Aorta (tissue), 5 donors: ENCODE data around the gene AGAP1. TPM values are rescaled to one million over a fixed set of nuclear protein-coding genes. Genes with fewer than 3 reads are reported as not detected.
"Not testable (repeated sequence)": the region's sequence is repeated elsewhere in the genome, so short reads cannot be mapped to it uniquely, and the experiment has no call there.

Source experiments
- ATAC-seq: fragments of 200-7000 bp; cut with Tn5 transposase; one replicate; pipeline ENCODE4 v1.9.1; 2022; ENCODE audit warnings: moderate library complexity; ENCODE audit not compliant: low FRiP score
- DNase-seq, 2 donors: peaks; one replicate each; pipeline ENCODE4 v3.0.0-alpha.2; 2020
- H3K27ac ChIP-seq, 2 donors: one replicate each; pipeline ENCODE4 v1.5.1; 2013; ENCODE audit warnings: low read length in 2 of 2, mild to moderate bottlenecking in 2 of 2, moderate library complexity in 2 of 2, control low read depth in 1 of 2, inconsistent platforms in 1 of 2, low read depth in 1 of 2
- H3K27me3 ChIP-seq, 2 donors: one replicate each; pipeline ENCODE4 v1.6.1; 2013; ENCODE audit warnings: control low read depth in 1 of 2, low read length in 1 of 2, mild to moderate bottlenecking in 1 of 2, moderate library complexity in 1 of 2; ENCODE audit not compliant: insufficient read depth in 2 of 2, control insufficient read depth in 1 of 2
- H3K36me3 ChIP-seq, 2 donors: one replicate each; pipeline ENCODE4 v1.6.1; 2013; ENCODE audit warnings: control low read depth in 1 of 2, low read length in 1 of 2, mild to moderate bottlenecking in 1 of 2; ENCODE audit not compliant: insufficient read depth in 2 of 2, control insufficient read depth in 1 of 2
- H3K4me1 ChIP-seq, 2 donors: one replicate each; pipeline ENCODE4 v1.6.1; 2013; ENCODE audit warnings: low read length in 2 of 2, control low read depth in 1 of 2, mild to moderate bottlenecking in 1 of 2, moderate library complexity in 1 of 2; ENCODE audit not compliant: insufficient read depth in 2 of 2, control insufficient read depth in 1 of 2
- H3K4me3 ChIP-seq, 2 donors: one replicate each; pipeline ENCODE4 v1.5.1; 2013; ENCODE audit warnings: low read length in 2 of 2, control low read depth in 1 of 2, mild to moderate bottlenecking in 1 of 2
- H3K9me3 ChIP-seq: one replicate; pipeline ENCODE4 v1.6.1; 2013; ENCODE audit warnings: mild to moderate bottlenecking, low read length; ENCODE audit not compliant: control insufficient read depth
- WGBS, 2 donors: extraction: QIAGEN DNeasy Blood & Tissue Kit; methylation state at CpG; one replicate each; pipeline ENCODE4 v1.1.7; 2013; 5-methylcytosine and 5-hydroxymethylcytosine counted together
- intact Hi-C, 2 donors: fragments of 100-400 bp; cut with DNase I; formaldehyde crosslinking; loops; one replicate each; pipeline versions ENCODE4 v1.14.2 to v1.15.0; 2022
- polyA plus RNA-seq, 2 donors: library from polyadenylated mRNA; stranded (reverse); fragments of 200-250 nt; gene quantifications; one replicate each; pipeline ENCODE4 v1.2.3, GENCODE V29; 2013
- total RNA-seq, 2 donors: library from RNA; stranded (reverse); fragmentation: NEBNext Ultra II Directional; extraction: Animal tissue kit (Norgen Biotek cat#: 25700); gene quantifications; one replicate each; pipeline ENCODE4 v1.2.1, GENCODE V29; 2021
- donor health status: healthy with polysubstance abuse.
- donor health status: Bipolar disorder and iron deficiency.
- donor health status: DM: no; HTN: no; CAD: no.
- donor health status: DM: no; HTN: no; CAD: no.
- donor health status: DM: yes; HTN: yes; CAD: no.

Gene AGAP1
- total and polyA plus RNA-seq, 4 donors = 3.0 to 32.7 (median 12.7) TPM

DNA sequence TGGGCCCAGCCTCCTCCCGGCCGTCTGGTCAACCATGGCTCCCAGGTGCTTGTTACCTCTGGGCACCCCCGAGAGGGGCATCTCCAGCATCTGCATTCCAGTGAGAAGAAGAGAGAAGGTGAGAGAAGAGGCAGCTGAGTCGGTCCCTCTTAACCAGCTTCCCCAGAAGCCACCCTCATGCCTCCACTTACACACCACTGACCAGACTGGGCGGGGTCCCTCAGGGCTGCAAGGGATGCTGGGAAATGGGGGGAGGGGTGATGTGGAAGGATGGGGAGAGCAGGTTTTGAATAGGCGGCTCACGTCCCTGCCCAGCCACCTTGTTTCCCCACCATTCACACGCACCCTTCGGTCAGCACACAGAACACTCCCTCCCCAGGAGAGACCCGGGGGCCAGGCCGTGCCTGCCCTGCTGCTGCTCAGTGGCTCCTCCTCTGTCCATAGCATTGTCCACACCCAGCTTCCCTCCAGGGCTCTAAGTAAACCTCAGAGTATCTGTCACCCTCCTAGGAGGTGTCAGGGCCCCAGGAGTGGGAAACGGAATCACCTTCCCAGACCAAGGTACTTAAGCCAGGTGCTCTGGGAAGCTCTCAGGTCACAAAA is 639.7 kb downstream of the AGAP1 start:
- ATAC-seq (no peak), DNase-seq (no peak)
- 84 to 93% methylated on average over 12 of the region's 12 CpGs for WGBS, 2 donors
- Histone ChIP-seq H3K27ac (no peak overlapping the region), H3K4me1 (no peaks in the 10 kb centered on the region), H3K9me3 (no peaks in the 10 kb centered on the region), H3K4me3 (no peak overlapping the region), H3K36me3 (no peaks in the 10 kb centered on the region), H3K27me3 (no peaks in the 10 kb centered on the region)
- intact Hi-C loops = no loop called here

- Histone ChIP-seq H3K36me3 (no peaks in the 10 kb centered on the region), H3K4me1 (no peaks in the 10 kb centered on the region), H3K4me3 (no peak overlapping the region), H3K9me3 (peaks cover 2% of the 10 kb centered on the region), H3K27ac (no peak overlapping the region), H3K27me3 (no peaks in the 10 kb centered on the region)
- intact Hi-C loops = no loop called here
- no peak for ATAC-seq
- DNase-seq = no peak
- 81 to 82% methylated on average over 18 to 19 of the region's 19 CpGs for WGBS, 2 donors
Observed at GRCh38 chr2:236136538-236136937, 642.7 kb downstream of the AGAP1 start.

- Histone ChIP-seq H3K9me3 (peaks cover 2% of the 10 kb centered on the region), H3K27me3 (no peaks in the 10 kb centered on the region), H3K27ac (no peak overlapping the region), H3K4me1 (no peaks in the 10 kb centered on the region), H3K4me3 (no peak overlapping the region), H3K36me3 (no peaks in the 10 kb centered on the region)
- no peak for ATAC-seq
- intact Hi-C loops = no loop called here
- 94 to 95% methylated on average over 10 of the region's 10 CpGs for WGBS, 2 donors
- no peak for DNase-seq
Observed at GRCh38 chr2:236137066-236137465, 643.2 kb downstream of the AGAP1 start.

- H3K9me3 ChIP-seq, H3K27ac ChIP-seq, H3K36me3 ChIP-seq, H3K27me3 ChIP-seq, ATAC-seq, H3K4me3 ChIP-seq, H3K4me1 ChIP-seq, intact Hi-C loops, DNase-seq: not testable (repeated sequence)
- WGBS, 2 donors = 87 to 89% methylated on average over 11 of the region's 11 CpGs
Observed at GRCh38 chr2:236141616-236142015, 647.8 kb downstream of the AGAP1 start.

- 94% methylated on average over 10 of the region's 10 CpGs for WGBS, 2 donors
- H3K9me3 ChIP-seq = peaks cover 2% of the 10 kb centered on the region
- H3K4me3 ChIP-seq = no peak overlapping the region
- DNase-seq = no peak
- peaks cover 1 to 5% of the 10 kb centered on the region in 2 donors for H3K27me3 ChIP-seq
- no peak overlapping the region for H3K27ac ChIP-seq
- no peak for ATAC-seq
- H3K36me3 ChIP-seq = no peaks in the 10 kb centered on the region
- H3K4me1 ChIP-seq = no peaks in the 10 kb centered on the region
- intact Hi-C loops = no loop called here
Observed at GRCh38 chr2:236143811-236144210, 650.0 kb downstream of the AGAP1 start.

GRCh38 chr2:236146436-236146835 is 652.6 kb downstream of the AGAP1 start:
- Histone ChIP-seq H3K9me3 (peaks cover 3% of the 10 kb centered on the region), H3K36me3 (no peaks in the 10 kb centered on the region), H3K27me3 (peaks cover 1 to 5% of the 10 kb centered on the region in 2 donors), H3K27ac (no peak overlapping the region), H3K4me3 (no peak overlapping the region), H3K4me1 (no peaks in the 10 kb centered on the region)
- no peak for DNase-seq
- WGBS, 2 donors = 93 to 94% methylated on average over 7 of the region's 7 CpGs
- ATAC-seq = no peak
- intact Hi-C loops = no loop called here

DNA sequence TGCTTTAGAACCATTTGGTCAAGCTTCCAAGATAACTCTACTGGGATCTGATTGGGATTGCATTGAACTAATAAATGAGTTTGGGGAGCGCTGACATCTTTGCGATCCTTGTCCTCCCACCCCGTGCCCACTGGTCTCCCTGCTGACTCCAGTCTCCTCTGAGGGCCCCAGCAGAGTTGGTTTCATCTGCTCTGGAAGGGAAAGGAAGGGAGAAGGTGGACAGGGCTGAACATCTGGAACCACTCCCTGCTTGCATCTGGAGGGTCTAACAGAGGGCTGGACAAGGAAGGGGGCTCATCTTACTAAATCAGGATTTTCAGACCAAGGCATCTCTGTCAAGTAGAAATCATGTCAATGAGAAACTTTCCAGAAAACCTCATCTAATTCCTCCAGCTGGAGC is 661.6 kb downstream of the AGAP1 start:
- DNase-seq = no peak

GRCh38 chr2:236156095-236156859 is 662.4 kb downstream of the AGAP1 start:
- Histone ChIP-seq H3K27ac (no peak overlapping the region), H3K36me3 (no peaks in the 10 kb centered on the region), H3K9me3 (peaks cover 4% of the 10 kb centered on the region), H3K4me1 (no peaks in the 10 kb centered on the region), H3K27me3 (no peaks in the 10 kb centered on the region), H3K4me3 (no peak overlapping the region)
- 93 to 95% methylated on average over 16 of the region's 16 CpGs for WGBS, 2 donors
- ATAC-seq (no peak), DNase-seq (no peak)
- intact Hi-C loops = no loop called here

More for the DNA sequence above, 661.6 kb downstream of the AGAP1 start:
- ATAC-seq = no peak
- intact Hi-C loops = no loop called here
- Histone ChIP-seq H3K4me1 (no peaks in the 10 kb centered on the region), H3K36me3 (no peaks in the 10 kb centered on the region), H3K27ac (no peak overlapping the region), H3K27me3 (no peaks in the 10 kb centered on the region), H3K9me3 (peaks cover 7% of the 10 kb centered on the region), H3K4me3 (no peak overlapping the region)
- 72 to 82% methylated on average over 3 of the region's 3 CpGs for WGBS, 2 donors

DNA sequence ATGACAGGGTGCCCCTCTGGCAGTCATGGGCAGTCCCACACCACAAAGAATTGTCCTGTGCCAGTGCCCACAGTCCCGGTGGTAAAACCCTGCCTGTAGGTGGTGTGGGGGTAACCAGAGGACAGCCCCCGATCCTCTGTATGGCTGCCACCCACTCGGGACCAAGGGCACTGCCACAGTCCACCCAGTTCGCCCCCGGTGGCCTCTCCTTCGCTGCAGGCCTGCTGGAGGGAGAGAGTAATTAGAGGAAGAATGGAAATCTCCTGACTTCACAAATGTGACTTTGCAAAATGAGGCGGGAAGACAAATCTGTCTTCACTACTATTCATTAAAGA is 663.0 kb downstream of the AGAP1 start:
- ATAC-seq (no peak), DNase-seq (no peak)
- H3K4me3 ChIP-seq = no peak overlapping the region
- no peaks in the 10 kb centered on the region for H3K4me1 ChIP-seq
- WGBS, 2 donors = 87 to 89% methylated on average over 7 of the region's 7 CpGs
- H3K36me3 ChIP-seq = no peaks in the 10 kb centered on the region
- H3K9me3 ChIP-seq = peaks cover 4% of the 10 kb centered on the region
- H3K27me3 ChIP-seq = no peaks in the 10 kb centered on the region
- intact Hi-C loops = no loop called here
- H3K27ac ChIP-seq = no peak overlapping the region
